Iris pigment epithelial cell (primary cell): ENCODE data around the gene MON1A.
A peak's percentile ranks its signal among the peaks of the same experiment; 100 is the strongest.
"Not testable (repeated sequence)": the region's sequence is repeated elsewhere in the genome, so short reads cannot be mapped to it uniquely, and the experiment has no call there.

Source experiments
- DNase-seq: peaks from one replicate; pipeline ENCODE4 v3.0.0-alpha.2; 2011; ENCODE audit warnings: low read depth

MON1A gene

GRCh38 chr3:49929291-49930167 is at the start of gene MON1A:
Gene MON1A, minus strand, starts transcription at chr3:49929811. Its CDS starts 16,465 bp downstream, at chr3:49913346.
- DNase-seq: peak; percentile 88

GRCh38 chr3:49976942-49977341 is 47.3 kb upstream of the MON1A start:
- no peak for DNase-seq

- peak; percentile 30 for DNase-seq
These were observed 43.0 kb upstream of the MON1A start for GRCh38 chr3:49972656-49973055.

- no peak for DNase-seq
These were observed 38.7 kb upstream of the MON1A start for GRCh38 chr3:49968346-49968745.

- DNase-seq: peak; percentile 56
These were observed 37.7 kb upstream of the MON1A start for GRCh38 chr3:49967291-49967690.

- DNase-seq: peak; percentile 32
These were observed 36.8 kb upstream of the MON1A start for GRCh38 chr3:49966233-49966942.

GRCh38 chr3:49955636-49956035 is 26.0 kb upstream of the MON1A start:
- DNase-seq: no peak

GRCh38 chr3:49952924-49953323 is 23.3 kb upstream of the MON1A start:
- no peak for DNase-seq

- DNase-seq: no peak
These were observed 13.0 kb upstream of the MON1A start for GRCh38 chr3:49942651-49943050.

- no peak for DNase-seq
These were observed 11.1 kb upstream of the MON1A start for GRCh38 chr3:49940667-49941249.

GRCh38 chr3:49939858-49940666 is 10.5 kb upstream of the MON1A start, which contains the start of gene RBM6:
Gene RBM6, plus strand, starts transcription at chr3:49940150. Its CDS starts 22,492 bp downstream, at chr3:49962642.
- DNase-seq: peak; percentile 99

GRCh38 chr3:49937090-49937489 is 7.5 kb upstream of the MON1A start:
- DNase-seq: no peak

- DNase-seq: not testable (repeated sequence)
These were observed 2.7 kb upstream of the MON1A start for GRCh38 chr3:49932281-49932680.

- no peak for DNase-seq
These were observed 1.3 kb upstream of the MON1A start for GRCh38 chr3:49930922-49931321.

GRCh38 chr3:49930168-49930690 is 618 bp upstream of the MON1A start:
- DNase-seq: no peak

GRCh38 chr3:49928481-49929017 is 1.1 kb downstream of the MON1A start:
- no peak for DNase-seq

GRCh38 chr3:49927798-49928197 is 1.8 kb downstream of the MON1A start:
- DNase-seq: no peak

GRCh38 chr3:49926117-49926728 is 3.4 kb downstream of the MON1A start:
- no peak for DNase-seq

GRCh38 chr3:49925485-49925884 is 4.1 kb downstream of the MON1A start:
- no peak for DNase-seq

- peak; percentile 97 for DNase-seq
These were observed 4.9 kb downstream of the MON1A start for GRCh38 chr3:49924683-49925082.
